ENCODE data around the gene OSBP2.

The OSBP2 gene

DNA sequence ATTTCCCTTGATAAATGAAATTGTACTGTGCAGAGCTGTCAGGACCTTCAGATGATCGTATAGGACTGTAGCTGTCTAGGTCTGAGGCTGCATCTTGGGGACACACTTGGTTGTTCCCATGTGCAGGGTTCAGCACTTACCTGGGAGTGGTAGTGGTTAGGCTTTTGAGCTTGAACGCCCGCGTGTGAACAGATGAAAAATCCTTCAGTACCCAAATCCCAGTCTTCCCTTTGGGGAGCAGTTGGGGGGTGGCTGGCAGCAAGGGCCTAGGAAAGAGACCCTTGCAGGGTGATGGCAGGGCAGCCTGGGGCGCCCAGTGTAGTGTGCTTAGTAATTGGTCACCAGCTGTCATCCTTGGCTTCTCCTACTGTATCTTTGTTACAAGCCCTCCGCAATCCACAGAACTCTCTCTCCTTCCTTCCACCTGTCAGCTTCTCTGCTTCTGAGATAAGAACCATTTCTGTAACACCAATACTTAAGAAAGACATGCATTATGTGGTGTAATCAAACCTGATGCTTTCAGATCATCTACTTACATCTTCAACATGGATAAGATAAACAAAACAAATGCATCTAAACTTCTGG is 209.3 kb downstream of the OSBP2 start:
- DNase-seq (ENCODE audit: low read depth): no peak

DNA sequence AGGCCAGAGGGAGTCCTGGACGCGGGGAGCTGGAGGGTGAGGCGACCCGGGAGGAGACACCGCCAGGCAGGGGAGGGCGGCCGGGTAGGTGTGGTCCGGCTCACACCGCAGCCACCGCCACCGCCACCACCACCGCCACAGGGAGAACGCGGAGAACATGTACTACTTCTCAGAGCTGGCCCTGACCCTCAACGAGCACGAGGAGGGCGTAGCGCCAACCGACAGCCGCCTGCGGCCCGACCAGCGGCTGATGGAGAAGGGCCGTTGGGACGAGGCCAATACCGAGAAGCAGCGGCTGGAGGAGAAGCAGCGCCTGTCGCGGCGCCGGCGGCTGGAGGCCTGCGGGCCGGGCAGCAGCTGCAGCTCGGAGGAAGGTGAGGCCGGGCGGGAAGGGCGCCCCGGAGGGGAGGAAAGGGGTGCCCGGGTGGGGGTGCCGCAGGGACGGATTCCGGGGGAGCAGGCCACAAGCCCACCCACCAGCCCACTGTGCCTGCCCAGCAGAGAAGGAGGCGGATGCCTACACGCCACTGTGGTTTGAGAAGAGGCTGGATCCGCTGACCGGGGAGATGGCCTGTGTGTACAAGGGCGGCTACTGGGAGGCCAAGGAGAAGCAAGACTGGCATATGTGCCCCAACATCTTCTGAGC is 211.1 kb downstream of the OSBP2 start:
- DNase-seq (ENCODE audit: low read depth): no peak

DNA sequence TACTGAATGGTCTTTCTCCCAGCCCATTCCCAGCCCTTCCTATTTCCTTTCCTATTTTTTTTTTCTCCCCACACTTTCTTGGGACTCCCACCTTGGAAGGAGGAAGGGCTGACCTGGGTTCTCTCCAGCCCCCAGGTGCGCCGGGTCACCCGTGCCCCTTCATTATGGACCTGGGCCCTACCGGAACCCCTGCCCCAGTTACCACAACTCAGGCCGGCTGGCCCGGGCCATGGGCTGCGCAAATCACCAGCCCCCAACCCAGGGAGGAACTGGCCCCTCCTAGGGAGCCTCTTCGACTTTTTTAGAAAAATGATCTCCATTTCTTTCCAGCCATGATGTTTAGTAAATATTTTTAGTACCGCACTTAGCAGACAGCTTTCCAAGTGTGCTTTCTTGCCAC is 211.7 kb downstream of the OSBP2 start:
- no peak for DNase-seq (ENCODE audit: low read depth)

DNA sequence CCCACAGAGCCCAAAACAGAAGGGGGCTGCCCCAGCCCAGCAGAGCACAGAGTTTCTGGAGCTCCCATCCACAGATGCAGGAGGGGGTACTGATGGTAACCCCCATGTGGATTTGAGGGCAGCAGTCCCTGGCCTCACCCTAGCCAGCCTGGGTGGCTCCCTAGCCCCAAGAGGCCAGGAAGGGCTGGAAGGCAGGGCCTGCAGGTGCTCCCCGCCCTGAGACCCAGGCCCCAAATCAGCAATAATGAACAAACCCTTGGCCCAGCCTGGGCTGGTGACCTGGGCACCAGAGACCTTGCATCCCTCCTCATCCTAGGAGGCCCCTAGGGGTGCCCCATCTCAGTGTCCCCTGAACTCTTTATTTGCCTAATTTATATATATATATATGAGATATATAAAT is 212.3 kb downstream of the OSBP2 start:
- no peak for DNase-seq (ENCODE audit: low read depth)

- no peak for DNase-seq (ENCODE audit: low read depth)
Measured at GRCh38 chr22:30908051-30908461, 213.4 kb downstream of the OSBP2 start.

DNA sequence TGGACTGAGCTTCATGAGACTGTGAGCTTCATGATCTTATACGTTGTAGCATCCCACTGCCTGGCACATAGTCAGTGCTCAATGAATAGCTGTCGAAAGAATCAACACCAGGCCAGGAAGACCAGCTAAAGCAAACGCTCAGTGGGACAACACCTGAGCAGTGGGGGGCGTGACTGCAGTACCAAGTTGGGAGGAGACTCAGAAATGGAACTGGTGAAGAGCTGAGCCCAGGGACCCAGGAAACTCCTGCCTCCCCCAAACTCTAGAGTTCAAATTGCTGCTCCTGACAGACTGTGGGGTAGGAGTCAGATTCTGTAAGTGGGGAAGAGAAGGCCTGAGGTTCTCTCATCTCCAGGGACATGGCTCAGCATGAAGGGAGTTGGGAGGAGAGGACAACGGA is 214.6 kb downstream of the OSBP2 start:
- DNase-seq (ENCODE audit: low read depth): no peak

DNA sequence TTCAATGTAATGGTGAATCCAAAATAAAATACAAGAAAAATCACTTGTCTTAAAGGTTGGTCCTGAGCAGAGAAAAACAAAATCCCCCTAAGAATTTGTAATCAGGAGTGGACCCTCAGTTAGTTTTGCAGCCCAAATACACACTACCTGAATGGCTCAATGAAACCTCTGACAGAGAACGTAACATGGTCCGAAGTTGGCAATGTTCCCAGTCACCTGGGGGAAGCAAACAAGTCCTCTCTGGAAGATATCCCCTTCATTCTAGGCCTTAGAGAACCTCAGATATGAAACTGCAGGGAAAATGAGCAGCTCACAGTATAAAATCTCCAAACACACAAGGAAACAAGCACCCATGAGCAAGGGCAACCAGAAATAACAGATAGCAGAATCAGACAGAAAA is 215.7 kb downstream of the OSBP2 start:
- DNase-seq (ENCODE audit: low read depth): no peak

GRCh38 chr22:30918761-30919160 is 224.1 kb downstream of the OSBP2 start:
- no peak for DNase-seq (ENCODE audit: low read depth)

DNA sequence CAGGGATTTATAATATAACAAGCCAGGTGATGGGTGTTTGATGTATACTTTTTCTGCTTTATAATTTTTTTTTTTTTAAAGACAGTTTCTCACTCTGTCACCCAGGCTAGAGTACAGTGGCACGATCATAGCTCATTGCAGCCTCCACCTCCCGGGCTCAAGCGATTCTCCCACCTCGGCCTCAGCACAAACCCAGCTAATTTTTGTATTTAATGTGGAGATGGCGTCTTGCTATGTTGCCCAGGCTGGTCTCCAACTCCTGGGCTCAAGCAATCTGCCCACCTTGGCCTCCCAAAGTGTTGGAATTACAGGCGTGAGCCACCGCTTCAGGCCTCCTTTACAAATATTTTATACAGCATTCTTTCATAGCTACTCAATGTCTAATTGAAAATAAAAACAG is 225.3 kb downstream of the OSBP2 start:
- DNase-seq (ENCODE audit: low read depth): no peak

- DNase-seq (ENCODE audit: low read depth): peak; percentile 66
Measured at GRCh38 chr22:30920407-30920806, 225.7 kb downstream of the OSBP2 start.

- DNase-seq (ENCODE audit: low read depth): no peak
Measured at GRCh38 chr22:30921108-30921507, 226.4 kb downstream of the OSBP2 start.

- DNase-seq (ENCODE audit: low read depth): peak; percentile 40
Measured at GRCh38 chr22:30922151-30922611, 227.5 kb downstream of the OSBP2 start.

DNA sequence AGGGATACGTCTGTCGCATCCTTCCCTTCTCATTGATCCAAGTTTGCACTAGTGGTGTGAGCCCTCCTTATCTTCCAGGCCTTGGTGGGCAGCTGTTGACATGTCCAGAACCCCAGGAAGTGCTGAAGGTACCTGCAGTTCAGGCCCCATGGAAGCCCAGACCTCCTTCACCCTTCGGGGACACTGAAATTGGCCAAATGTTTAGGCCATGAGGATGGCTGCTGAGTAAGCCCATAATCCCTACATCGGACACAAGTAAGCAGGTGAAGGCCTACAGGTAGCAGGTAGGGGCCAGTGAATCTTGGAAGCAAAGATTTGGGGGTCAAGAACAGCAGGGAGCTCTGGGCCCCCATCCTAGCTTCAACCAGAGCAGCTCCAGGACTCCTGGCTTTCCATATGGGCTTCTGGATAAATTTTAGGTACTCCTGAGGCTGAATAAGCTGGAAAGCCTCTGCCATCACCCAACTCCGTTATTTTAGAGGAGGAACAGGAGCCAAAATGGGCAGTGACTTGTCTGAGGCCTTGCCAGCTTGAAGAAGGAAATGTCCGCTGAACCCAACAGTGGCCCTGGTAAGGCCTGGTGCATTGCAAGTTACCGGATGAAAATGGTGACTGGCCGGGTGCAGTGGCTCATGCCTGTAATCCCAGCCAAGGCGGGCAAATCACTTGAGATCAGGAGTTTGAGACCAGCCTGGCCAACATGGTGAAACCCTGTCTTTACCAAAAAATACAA is 228.7 kb downstream of the OSBP2 start:
- DNase-seq (ENCODE audit: low read depth): no peak

DNA sequence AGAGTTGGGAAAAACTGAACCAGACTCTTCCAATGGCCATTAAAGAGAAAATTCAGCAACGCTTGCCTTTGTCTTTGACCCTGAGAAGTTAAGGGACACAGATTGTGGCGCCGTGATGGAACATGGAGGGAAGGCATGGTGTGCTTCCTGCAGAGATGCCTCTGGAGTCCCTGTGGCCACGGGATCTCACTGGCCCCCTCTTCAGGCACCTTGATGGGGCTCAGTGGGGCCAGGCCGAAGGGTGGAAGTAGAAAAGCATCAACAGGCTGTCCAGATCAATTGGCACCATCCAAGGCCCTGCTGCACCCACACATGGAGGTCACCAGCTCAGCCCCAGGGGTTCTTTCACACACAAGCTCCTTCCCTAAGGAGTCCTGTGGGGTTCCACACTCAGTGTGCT is 231.0 kb downstream of the OSBP2 start:
- DNase-seq (ENCODE audit: low read depth): no peak

DNA sequence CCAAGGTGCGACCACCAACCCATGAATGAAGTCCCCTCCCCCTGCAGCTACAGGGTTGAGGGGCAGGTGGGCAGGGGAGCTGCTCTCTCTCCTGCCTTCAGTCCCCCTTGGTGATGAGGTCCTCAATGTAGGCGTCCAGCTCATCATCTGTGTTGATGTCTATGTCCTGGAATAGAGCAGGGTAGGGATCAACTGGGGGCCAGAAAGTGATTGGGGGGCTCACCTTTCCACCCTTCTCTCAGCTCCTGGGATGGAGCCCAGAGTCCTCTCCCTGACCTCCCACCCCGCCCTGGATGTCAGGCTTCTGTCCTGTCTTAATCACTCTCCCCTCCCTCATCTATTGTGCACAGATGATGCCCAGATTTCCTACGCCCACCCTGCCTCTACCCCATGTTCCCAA is 232.0 kb downstream of the OSBP2 start:
- DNase-seq (ENCODE audit: low read depth): no peak

DNA sequence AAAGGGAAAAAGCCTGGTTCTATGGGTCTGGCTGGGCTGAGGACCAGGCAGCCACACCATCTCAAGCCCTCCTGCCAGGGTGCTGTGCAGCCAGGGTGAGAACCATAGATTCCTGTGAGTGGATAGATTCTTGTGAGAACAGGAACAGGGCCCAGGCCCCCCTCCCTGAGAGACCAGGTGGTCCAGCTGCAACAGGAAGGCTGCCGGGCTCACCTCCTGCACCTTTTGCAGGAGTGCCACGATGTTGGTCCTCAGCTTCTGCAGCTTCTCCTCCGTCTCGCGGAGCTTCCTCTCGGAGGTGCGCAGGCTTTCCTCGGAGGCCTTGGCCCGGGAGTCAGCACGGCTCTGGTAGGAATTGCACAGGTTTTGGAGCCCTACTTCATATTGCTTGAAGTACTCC is 233.1 kb downstream of the OSBP2 start:
- DNase-seq (ENCODE audit: low read depth): no peak

DNA sequence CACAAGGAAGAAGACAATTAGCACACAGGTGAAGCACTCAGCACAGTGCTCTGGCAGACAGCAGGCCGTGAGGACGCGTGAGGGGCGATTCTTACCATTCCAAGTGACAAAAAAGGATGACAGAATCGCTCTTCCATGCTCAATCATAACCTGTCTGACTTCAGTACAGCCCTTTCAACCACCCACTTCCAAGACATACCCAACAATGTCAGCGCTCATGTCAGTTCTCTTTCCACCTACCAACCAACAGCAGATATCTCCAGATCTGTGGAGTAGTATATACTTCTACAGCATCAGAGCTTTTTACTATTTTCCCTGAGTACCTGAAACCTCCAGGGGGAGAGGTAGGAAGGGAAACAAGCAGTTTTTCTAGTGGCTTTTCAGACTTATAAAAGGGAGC is 233.7 kb downstream of the OSBP2 start:
- DNase-seq (ENCODE audit: low read depth): no peak

DNA sequence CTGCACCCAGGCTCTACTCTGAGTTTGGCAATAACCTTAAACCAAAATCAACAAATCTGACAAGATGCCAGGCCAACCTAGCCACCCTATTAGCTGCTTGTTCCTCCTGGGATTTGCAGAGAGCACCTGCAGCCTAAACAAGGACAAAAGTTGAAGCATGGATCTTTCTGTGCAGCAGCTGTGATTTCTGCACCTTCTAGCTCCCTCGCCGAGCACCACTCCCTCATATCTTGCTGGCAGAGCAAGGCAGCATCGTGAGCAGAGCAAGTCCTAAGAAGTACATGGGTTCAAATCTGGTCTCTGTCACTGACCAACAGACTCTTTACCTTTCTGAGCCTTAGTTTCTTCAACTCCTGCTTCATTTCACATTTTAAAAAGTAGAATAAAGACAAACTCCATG is 235.6 kb downstream of the OSBP2 start:
- DNase-seq (ENCODE audit: low read depth): no peak

- no peak for DNase-seq (ENCODE audit: low read depth)
Measured at GRCh38 chr22:30931541-30932300, 237.0 kb downstream of the OSBP2 start.

DNA sequence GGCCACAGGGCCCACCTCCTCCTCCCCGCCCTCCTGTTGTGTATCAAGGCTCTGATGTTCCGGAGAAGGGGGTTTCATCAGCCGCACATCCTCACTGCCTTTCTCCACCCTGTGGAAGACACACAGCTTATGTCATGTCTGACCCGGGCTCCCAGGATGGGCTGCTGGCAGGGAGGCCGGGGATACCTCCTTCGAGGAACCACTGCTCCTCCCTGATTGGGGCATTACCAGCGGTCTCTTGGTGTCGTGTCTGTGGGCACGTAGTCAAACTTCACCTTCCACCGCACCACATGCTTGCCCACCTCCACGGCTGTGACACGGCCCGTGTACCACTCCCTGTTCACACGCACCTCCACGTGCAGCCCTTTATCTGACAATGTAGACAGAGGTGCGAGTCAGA is 238.0 kb downstream of the OSBP2 start:
- DNase-seq (ENCODE audit: low read depth): no peak

GRCh38 chr22:30933457-30933856 is 238.8 kb downstream of the OSBP2 start:
- DNase-seq (ENCODE audit: low read depth): no peak

DNA sequence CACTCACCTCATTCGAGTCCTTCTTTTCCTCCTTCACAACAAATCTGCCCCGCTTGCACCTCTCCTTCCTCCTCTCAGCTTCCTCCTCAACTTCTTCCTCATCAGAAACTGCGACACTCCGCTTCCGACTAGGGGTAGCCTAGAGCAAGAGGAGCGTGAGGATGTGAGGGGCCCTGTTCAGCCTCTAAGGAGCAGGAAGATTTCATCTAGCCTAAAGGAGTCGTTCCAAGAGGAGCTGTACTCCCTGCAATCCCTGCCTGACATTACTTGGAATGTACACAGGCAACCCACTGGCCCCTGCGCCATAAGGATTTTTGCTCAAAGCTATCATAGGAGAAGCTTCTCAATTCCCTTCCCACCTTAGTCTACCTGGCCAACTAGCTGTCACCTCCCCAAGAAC is 239.4 kb downstream of the OSBP2 start:
- no peak for DNase-seq (ENCODE audit: low read depth)

Data from EH (cell line).